K562 (cell line): ENCODE data around the gene GGA2. TPM values are rescaled to one million over a fixed set of nuclear protein-coding genes. Genes with fewer than 3 reads are reported as not detected.
A peak's percentile ranks its signal among the peaks of the same experiment; 100 is the strongest.

ENCODE experiments used
- FOXP1 ChIP-seq: sonication (generic); formaldehyde crosslinking; IDR thresholded peaks from 2 replicates; pipeline ENCODE4 v1.8.0; 2022; ENCODE audit warnings: mild to moderate bottlenecking, missing genetic modification reagents
- HDAC1 ChIP-seq, 2 experiments: fragments of 450-650 bp; IDR thresholded peaks; 2 replicates each; pipeline ENCODE4 v1.6.1; 2016 to 2017; ENCODE audit warnings: inconsistent platforms in 1 of 2, mild to moderate bottlenecking in 1 of 2, moderate library complexity in 1 of 2
- MAZ ChIP-seq, 2 experiments: fragments of 450-650 bp in 1 of 2; sonication (generic) in 1 of 2; formaldehyde crosslinking; IDR thresholded peaks in 1 of 2; conservative IDR thresholded peaks in 1 of 2; 2 replicates each; pipeline versions ENCODE4 v1.4.0 to v1.5.0; 2020; ENCODE audit warnings: mild to moderate bottlenecking in 1 of 2, missing genetic modification reagents in 1 of 2
- POLR3G ChIP-seq: IDR thresholded peaks from 2 replicates; pipeline ENCODE4 v1.6.1; 2011; ENCODE audit not compliant: insufficient read length, insufficient replicate concordance; ENCODE audit errors: extremely low read depth
- SP1 ChIP-seq: sonication (generic); formaldehyde crosslinking; IDR thresholded peaks from 2 replicates; pipeline ENCODE4 v1.8.1; 2022; ENCODE audit warnings: mild to moderate bottlenecking, missing genetic modification reagents
- TAF15 ChIP-seq: fragments of 200-400 bp; formaldehyde crosslinking; IDR thresholded peaks from 2 replicates; pipeline ENCODE4 v1.6.1; 2017; ENCODE audit warnings: mild to moderate bottlenecking, low read depth, low read length, moderate library complexity
- TAL1 ChIP-seq: fragments of 450-650 bp; IDR thresholded peaks from 2 replicates; pipeline ENCODE4 v1.6.1; 2016; ENCODE audit warnings: mild to moderate bottlenecking
- TBL1XR1 ChIP-seq, 2 experiments: IDR thresholded peaks; 2 replicates each; pipeline ENCODE4 v1.6.1; 2012; ENCODE audit warnings: improper control_type of control experiment in 2 of 2, low read length in 2 of 2, mild to moderate bottlenecking in 1 of 2
- TBP ChIP-seq: optimal IDR thresholded peaks from 2 replicates; pipeline ENCODE3; 2011; ENCODE audit warnings: low read depth, low read length, improper control_type of control experiment
- ZNF316 ChIP-seq: fragments of 450-650 bp; IDR thresholded peaks from 2 replicates; pipeline ENCODE4 v1.6.1; 2016
- ZNF76 ChIP-seq: fragments of 250-450 bp; sonication (Bioruptor Pico); IDR thresholded peaks from 2 replicates; pipeline ENCODE4 v1.4.0; 2020; ENCODE audit warnings: mild to moderate bottlenecking, moderate library complexity, borderline replicate concordance
- polyA plus RNA-seq, 8 experiments: library from polyadenylated mRNA; depleted of rRNA in 4 of 8; stranded (reverse) in 5 of 8; unstranded in 3 of 8; fragments of >200 nt; fragmentation: Nextera tagmentation in 2 of 8; fragmentation: Illumina TruSeq in 1 of 8; extraction: Ambion mirVana in 2 of 8; extraction: Trizol in 1 of 8; gene quantifications; 2 replicates each; pipeline versions ENCODE4 v1.2.1 to v1.2.3, GENCODE V29; 2011 to 2014; ENCODE audit warnings: inconsistent platforms in 1 of 8, missing spikeins in 1 of 8
- total RNA-seq, 7 experiments: library from RNA; depleted of rRNA in 6 of 7; stranded (reverse); fragments of >200 nt in 6 of 7; fragmentation: Illumina TruSeq in 2 of 7; extraction: Trizol in 2 of 7; gene quantifications; 2 replicates each; pipeline versions ENCODE4 v1.2.1 to v1.2.3, GENCODE V29; 2011 to 2021; ENCODE audit warnings: low replicate concordance in 1 of 7
- TF ChIP-seq, protein P1 (sequence below): sonication (generic); formaldehyde crosslinking; IDR thresholded peaks from 2 replicates; pipeline ENCODE4 v1.8.0; 2022; ENCODE audit warnings: mild to moderate bottlenecking, missing genetic modification reagents
- TF ChIP-seq, protein P2 (sequence below): fragments of 450-650 bp; IDR thresholded peaks from 2 replicates; pipeline ENCODE4 v1.6.1; 2016; ENCODE audit warnings: borderline replicate concordance
- TF ChIP-seq, protein P3 (sequence below), 2 experiments: IDR thresholded peaks in 1 of 2; conservative IDR thresholded peaks in 1 of 2; 2 replicates each; pipeline ENCODE4 v1.6.1; 2016; ENCODE audit warnings: low read depth in 2 of 2, mild to moderate bottlenecking in 1 of 2, missing compliant biosample characterization in 1 of 2, missing genetic modification characterization in 1 of 2, moderate library complexity in 1 of 2
- TF ChIP-seq, protein P4 (sequence below): sonication (generic); formaldehyde crosslinking; IDR thresholded peaks from 2 replicates; pipeline ENCODE4 v1.8.1; 2022; ENCODE audit warnings: missing genetic modification reagents

Gene GGA2
- total and polyA plus RNA-seq, 9 of the 15 experiments (the other 6 are each of a cell fraction or from before 2014, with no cell fraction given): 11.9 to 133 (median 66.3) TPM

DNA sequence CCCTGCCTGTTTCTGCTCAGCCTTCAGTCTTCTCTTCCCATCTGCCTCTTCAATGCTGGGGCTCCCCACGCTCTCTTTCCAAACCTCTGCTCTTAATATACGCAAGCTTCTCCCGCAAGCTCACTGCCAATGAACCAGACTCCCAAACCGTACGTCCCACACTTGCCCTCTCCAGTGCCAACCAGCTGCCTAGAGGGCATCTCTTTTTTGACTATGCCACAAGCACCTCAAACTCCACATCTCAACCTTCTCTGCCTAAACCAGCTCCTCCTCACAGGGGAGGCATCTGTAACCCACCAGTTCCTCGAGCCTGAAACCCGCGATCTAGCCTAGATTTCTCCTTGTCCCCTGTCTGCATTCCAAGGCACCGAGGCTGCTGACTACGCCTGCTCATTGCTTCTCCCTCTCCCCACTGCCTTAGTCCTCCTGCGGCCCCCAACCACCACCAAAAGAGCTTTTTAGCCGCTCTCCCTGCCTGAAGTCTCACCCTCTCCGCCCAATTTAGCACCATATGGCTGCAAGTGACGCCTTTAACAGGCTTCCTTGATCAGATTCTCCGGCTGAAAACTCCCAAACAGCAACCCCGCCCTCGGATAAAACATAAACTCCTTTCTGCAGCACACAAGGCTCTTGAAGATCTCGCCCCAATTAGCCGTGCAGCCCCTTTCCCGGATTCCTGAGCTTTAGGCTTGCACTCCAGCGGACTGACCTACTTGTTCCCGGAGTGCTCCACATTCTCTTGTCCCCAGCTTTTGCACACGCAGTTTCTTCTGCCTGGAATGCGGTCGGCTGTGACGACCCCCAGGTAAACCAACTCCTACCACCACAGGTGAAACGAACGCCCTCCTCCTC lies 1.5 kb downstream of the GGA2 start (continued):
- TF ChIP-seq, protein P1, sequence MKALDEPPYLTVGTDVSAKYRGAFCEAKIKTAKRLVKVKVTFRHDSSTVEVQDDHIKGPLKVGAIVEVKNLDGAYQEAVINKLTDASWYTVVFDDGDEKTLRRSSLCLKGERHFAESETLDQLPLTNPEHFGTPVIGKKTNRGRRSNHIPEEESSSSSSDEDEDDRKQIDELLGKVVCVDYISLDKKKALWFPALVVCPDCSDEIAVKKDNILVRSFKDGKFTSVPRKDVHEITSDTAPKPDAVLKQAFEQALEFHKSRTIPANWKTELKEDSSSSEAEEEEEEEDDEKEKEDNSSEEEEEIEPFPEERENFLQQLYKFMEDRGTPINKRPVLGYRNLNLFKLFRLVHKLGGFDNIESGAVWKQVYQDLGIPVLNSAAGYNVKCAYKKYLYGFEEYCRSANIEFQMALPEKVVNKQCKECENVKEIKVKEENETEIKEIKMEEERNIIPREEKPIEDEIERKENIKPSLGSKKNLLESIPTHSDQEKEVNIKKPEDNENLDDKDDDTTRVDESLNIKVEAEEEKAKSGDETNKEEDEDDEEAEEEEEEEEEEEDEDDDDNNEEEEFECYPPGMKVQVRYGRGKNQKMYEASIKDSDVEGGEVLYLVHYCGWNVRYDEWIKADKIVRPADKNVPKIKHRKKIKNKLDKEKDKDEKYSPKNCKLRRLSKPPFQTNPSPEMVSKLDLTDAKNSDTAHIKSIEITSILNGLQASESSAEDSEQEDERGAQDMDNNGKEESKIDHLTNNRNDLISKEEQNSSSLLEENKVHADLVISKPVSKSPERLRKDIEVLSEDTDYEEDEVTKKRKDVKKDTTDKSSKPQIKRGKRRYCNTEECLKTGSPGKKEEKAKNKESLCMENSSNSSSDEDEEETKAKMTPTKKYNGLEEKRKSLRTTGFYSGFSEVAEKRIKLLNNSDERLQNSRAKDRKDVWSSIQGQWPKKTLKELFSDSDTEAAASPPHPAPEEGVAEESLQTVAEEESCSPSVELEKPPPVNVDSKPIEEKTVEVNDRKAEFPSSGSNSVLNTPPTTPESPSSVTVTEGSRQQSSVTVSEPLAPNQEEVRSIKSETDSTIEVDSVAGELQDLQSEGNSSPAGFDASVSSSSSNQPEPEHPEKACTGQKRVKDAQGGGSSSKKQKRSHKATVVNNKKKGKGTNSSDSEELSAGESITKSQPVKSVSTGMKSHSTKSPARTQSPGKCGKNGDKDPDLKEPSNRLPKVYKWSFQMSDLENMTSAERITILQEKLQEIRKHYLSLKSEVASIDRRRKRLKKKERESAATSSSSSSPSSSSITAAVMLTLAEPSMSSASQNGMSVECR (CRISPR knock-in tag): peak; percentile 14; the same call in 1 of the 2 replicates
- TF ChIP-seq, protein P2, sequence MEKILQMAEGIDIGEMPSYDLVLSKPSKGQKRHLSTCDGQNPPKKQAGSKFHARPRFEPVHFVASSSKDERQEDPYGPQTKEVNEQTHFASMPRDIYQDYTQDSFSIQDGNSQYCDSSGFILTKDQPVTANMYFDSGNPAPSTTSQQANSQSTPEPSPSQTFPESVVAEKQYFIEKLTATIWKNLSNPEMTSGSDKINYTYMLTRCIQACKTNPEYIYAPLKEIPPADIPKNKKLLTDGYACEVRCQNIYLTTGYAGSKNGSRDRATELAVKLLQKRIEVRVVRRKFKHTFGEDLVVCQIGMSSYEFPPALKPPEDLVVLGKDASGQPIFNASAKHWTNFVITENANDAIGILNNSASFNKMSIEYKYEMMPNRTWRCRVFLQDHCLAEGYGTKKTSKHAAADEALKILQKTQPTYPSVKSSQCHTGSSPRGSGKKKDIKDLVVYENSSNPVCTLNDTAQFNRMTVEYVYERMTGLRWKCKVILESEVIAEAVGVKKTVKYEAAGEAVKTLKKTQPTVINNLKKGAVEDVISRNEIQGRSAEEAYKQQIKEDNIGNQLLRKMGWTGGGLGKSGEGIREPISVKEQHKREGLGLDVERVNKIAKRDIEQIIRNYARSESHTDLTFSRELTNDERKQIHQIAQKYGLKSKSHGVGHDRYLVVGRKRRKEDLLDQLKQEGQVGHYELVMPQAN: peak; percentile 47; the same call in 1 of the 2 replicates
- TF ChIP-seq MAZ (CRISPR knock-in tag; conservative IDR thresholded peaks at IDR 0.05 in 1 of 2, IDR thresholded peaks at IDR 0.05 in 1 of 2) (0 out of 4 replicates have a peak, but pooled peaks of 1 of the 2 experiments have one; percentile 24), POLR3G (no peak), ZNF76 (no peak), HDAC1 (IDR thresholded peaks at IDR 0.05) (0 out of 4 replicates have a peak, but pooled peaks of 1 of the 2 experiments have one; percentile 44), FOXP1 (peak; percentile 37; the same call in 1 of the 2 replicates), SP1 (CRISPR knock-in tag) (no peak), TBL1XR1 (IDR thresholded peaks at IDR 0.05; ENCODE audit: low read length in 2 of 2) (no peak), ZNF316 (no peak), TAL1 (no peak), TAF15 (no peak), TBP (no peak)
- TF ChIP-seq, protein P3, sequence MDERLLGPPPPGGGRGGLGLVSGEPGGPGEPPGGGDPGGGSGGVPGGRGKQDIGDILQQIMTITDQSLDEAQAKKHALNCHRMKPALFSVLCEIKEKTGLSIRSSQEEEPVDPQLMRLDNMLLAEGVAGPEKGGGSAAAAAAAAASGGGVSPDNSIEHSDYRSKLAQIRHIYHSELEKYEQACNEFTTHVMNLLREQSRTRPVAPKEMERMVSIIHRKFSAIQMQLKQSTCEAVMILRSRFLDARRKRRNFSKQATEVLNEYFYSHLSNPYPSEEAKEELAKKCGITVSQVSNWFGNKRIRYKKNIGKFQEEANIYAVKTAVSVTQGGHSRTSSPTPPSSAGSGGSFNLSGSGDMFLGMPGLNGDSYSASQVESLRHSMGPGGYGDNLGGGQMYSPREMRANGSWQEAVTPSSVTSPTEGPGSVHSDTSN (CRISPR knock-in tag; IDR thresholded peaks at IDR 0.05; ENCODE audit: low read depth): no peak
- TF ChIP-seq, protein P3 (tag; conservative IDR thresholded peaks at IDR 0.05; ENCODE audit: low read depth): no peak
- TF ChIP-seq, protein P4, sequence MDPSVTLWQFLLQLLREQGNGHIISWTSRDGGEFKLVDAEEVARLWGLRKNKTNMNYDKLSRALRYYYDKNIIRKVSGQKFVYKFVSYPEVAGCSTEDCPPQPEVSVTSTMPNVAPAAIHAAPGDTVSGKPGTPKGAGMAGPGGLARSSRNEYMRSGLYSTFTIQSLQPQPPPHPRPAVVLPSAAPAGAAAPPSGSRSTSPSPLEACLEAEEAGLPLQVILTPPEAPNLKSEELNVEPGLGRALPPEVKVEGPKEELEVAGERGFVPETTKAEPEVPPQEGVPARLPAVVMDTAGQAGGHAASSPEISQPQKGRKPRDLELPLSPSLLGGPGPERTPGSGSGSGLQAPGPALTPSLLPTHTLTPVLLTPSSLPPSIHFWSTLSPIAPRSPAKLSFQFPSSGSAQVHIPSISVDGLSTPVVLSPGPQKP: no peak
